ENCODE data around the gene BOLL. TPM values are rescaled to one million over a fixed set of nuclear protein-coding genes. Genes with fewer than 3 reads are reported as not detected.
A peak's percentile ranks its signal among the peaks of the same experiment; 100 is the strongest.

BOLL gene
- total RNA-seq, 4 donors from 2014 or later: not detected

- TF ChIP-seq CTCF (IDR thresholded peaks at IDR 0.05): no peak
- no peak for TF ChIP-seq POLR2A (IDR thresholded peaks at IDR 0.05)
- H3K4me3 ChIP-seq: peak overlapping the region; percentile 83 to 93
- intact Hi-C loops (cut with DNase I; ENCODE audit: low total_unique reads): loop anchor here (10.0 kb wide), 1 partner anchor 588 kb away; no protein-coding TSS in a partner anchor
Measured at GRCh38 chr2:197706839-197707207, 78.3 kb downstream of the BOLL start.

GRCh38 chr2:197705912-197706838 is 78.9 kb downstream of the BOLL start:
- H3K36me3 ChIP-seq: no peaks in the 10 kb centered on the region
- H3K4me1 ChIP-seq: peaks cover 0 to 6% of the 10 kb centered on the region in 2 donors
- DNase-seq: no peak
- TF ChIP-seq CTCF (IDR thresholded peaks at IDR 0.05) (no peak), POLR2A (IDR thresholded peaks at IDR 0.05) (no peak)
- H3K4me3 ChIP-seq: peak overlapping the region; percentile 83 to 93
- H3K27ac ChIP-seq: peak overlapping the region in 1 of 2 donors; percentile 88
- no peaks in the 10 kb centered on the region for H3K9me3 ChIP-seq
- intact Hi-C loops (cut with DNase I; ENCODE audit: low total_unique reads): loop anchor here (10.0 kb wide), 1 partner anchor 589 kb away; no protein-coding TSS in a partner anchor
- H3K27me3 ChIP-seq: no peaks in the 10 kb centered on the region

More at GRCh38 chr2:197706839-197707207, 78.3 kb downstream of the BOLL start:
- Histone ChIP-seq H3K36me3 (no peaks in the 10 kb centered on the region), H3K4me1 (peaks cover 0 to 6% of the 10 kb centered on the region in 2 donors), H3K27ac (no peak overlapping the region), H3K9me3 (no peaks in the 10 kb centered on the region), H3K27me3 (no peaks in the 10 kb centered on the region)
- DNase-seq: no peak

- Histone ChIP-seq H3K4me3 (peak within 1 kb of the TSS; percentile 83 to 93), H3K36me3 (no peaks in the 10 kb centered on the region), H3K27ac (peak within 1 kb of the TSS; percentile 77 to 88), H3K4me1 (peaks cover 0 to 6% of the 10 kb centered on the region in 2 donors), H3K27me3 (no peaks in the 10 kb centered on the region), H3K9me3 (no peaks in the 10 kb centered on the region)
- TF ChIP-seq POLR2A (IDR thresholded peaks at IDR 0.05): peak; percentile 35 to 46
- TF ChIP-seq CTCF (IDR thresholded peaks at IDR 0.05): peak in 1 of 4 experiments; percentile 6
- intact Hi-C loops (cut with DNase I; ENCODE audit: low total_unique reads): loop anchor here (10.0 kb wide), 1 partner anchor 589 kb away; no protein-coding TSS in a partner anchor
- DNase-seq: peak; percentile 91 to 93
Measured at GRCh38 chr2:197705121-197705911, 79.8 kb downstream of the BOLL start, which contains the start of gene MARS2. MARS2 (plus strand) TSS chr2:197705369; CDS start chr2:197705406, 37 bp downstream.

GRCh38 chr2:197704434-197705120 is 80.5 kb downstream of the BOLL start:
- H3K4me1 ChIP-seq: peaks cover 0 to 6% of the 10 kb centered on the region in 2 donors
- no peak for TF ChIP-seq POLR2A (IDR thresholded peaks at IDR 0.05)
- no peak for TF ChIP-seq CTCF (IDR thresholded peaks at IDR 0.05)
- H3K36me3 ChIP-seq: no peaks in the 10 kb centered on the region
- no peaks in the 10 kb centered on the region for H3K9me3 ChIP-seq
- peak overlapping the region; percentile 77 to 88 for H3K27ac ChIP-seq
- H3K4me3 ChIP-seq: peak overlapping the region; percentile 83 to 93
- DNase-seq: no peak
- H3K27me3 ChIP-seq: no peaks in the 10 kb centered on the region
- intact Hi-C loops (cut with DNase I; ENCODE audit: low total_unique reads): loop anchor here (10.0 kb wide), 1 partner anchor 590 kb away; no protein-coding TSS in a partner anchor
